HepG2 (cell line): Measurements from ENCODE around the gene NUDT22. TPM values are rescaled to one million over a fixed set of nuclear protein-coding genes. Genes with fewer than 3 reads are reported as not detected.

Source experiments
- ARNT2 ChIP-seq: sonication (generic); formaldehyde crosslinking; IDR thresholded peaks from 2 replicates; pipeline ENCODE4 v1.8.0; 2022; ENCODE audit warnings: mild to moderate bottlenecking, low read depth, missing genetic modification reagents, moderate library complexity
- EP300 ChIP-seq, 3 experiments: sonication (generic) in 1 of 3; formaldehyde crosslinking in 1 of 3; IDR thresholded peaks; 2 replicates each; pipeline versions ENCODE4 v1.5.1 to v1.6.1; 2011 to 2020; ENCODE audit warnings: low read depth in 2 of 3, low read length in 2 of 3, borderline replicate concordance in 1 of 3, improper control_type of control experiment in 1 of 3, mild to moderate bottlenecking in 1 of 3, missing genetic modification reagents in 1 of 3, moderate library complexity in 1 of 3
- FLYWCH1 ChIP-seq: sonication (generic); formaldehyde crosslinking; IDR thresholded peaks from 2 replicates; pipeline ENCODE4 v1.8.1; 2023; ENCODE audit warnings: mild to moderate bottlenecking, missing genetic modification reagents
- GABPB1 ChIP-seq: IDR thresholded peaks from 2 replicates; pipeline ENCODE4 v1.6.1; 2016; ENCODE audit warnings: mild to moderate bottlenecking, missing genetic modification reagents, moderate library complexity, missing compliant biosample characterization
- GMEB1 ChIP-seq: sonication (generic); formaldehyde crosslinking; IDR thresholded peaks from 2 replicates; pipeline ENCODE4 v1.5.1; 2020; ENCODE audit warnings: missing genetic modification reagents, mild to moderate bottlenecking, borderline replicate concordance
- IKZF4 ChIP-seq: sonication (generic); formaldehyde crosslinking; IDR thresholded peaks from 2 replicates; pipeline ENCODE4 v1.5.1; 2020; ENCODE audit warnings: borderline replicate concordance, mild to moderate bottlenecking, low read depth, missing genetic modification reagents; ENCODE audit errors: not compliant biosample characterization
- KDM4B ChIP-seq: sonication (generic); formaldehyde crosslinking; IDR thresholded peaks from 2 replicates; pipeline ENCODE4 v1.4.0; 2020; ENCODE audit warnings: missing genetic modification reagents
- NFIC ChIP-seq: IDR thresholded peaks from 2 replicates; pipeline ENCODE4 v1.6.1; 2012; ENCODE audit warnings: mild to moderate bottlenecking, low read length, inconsistent platforms
- NR0B2 ChIP-seq: sonication (generic); formaldehyde crosslinking; IDR thresholded peaks from 2 replicates; pipeline ENCODE4 v1.4.0; 2020; ENCODE audit warnings: mild to moderate bottlenecking, missing genetic modification reagents
- NR1H2 ChIP-seq: sonication (generic); formaldehyde crosslinking; IDR thresholded peaks from 2 replicates; pipeline ENCODE4 v1.8.1; 2022; ENCODE audit warnings: low read depth, missing genetic modification reagents, borderline replicate concordance
- RCOR2 ChIP-seq: IDR thresholded peaks from 2 replicates; pipeline ENCODE4 v1.6.1; 2016; ENCODE audit warnings: missing biosample characterization, missing genetic modification reagents
- SOX13 ChIP-seq, 3 experiments: fragments of 450-650 bp in 1 of 3; sonication (generic) in 1 of 3; formaldehyde crosslinking in 1 of 3; IDR thresholded peaks in 2 of 3; conservative IDR thresholded peaks in 1 of 3; 2 replicates each; pipeline versions ENCODE4 v1.5.0 to v1.6.1; 2016 to 2020; ENCODE audit warnings: antibody characterized with exemption in 1 of 3, mild to moderate bottlenecking in 1 of 3, missing compliant biosample characterization in 1 of 3, missing genetic modification reagents in 1 of 3, moderate library complexity in 1 of 3
- SOX6 ChIP-seq, 2 experiments: fragments of 450-650 bp in 1 of 2; sonication (generic) in 1 of 2; formaldehyde crosslinking in 1 of 2; IDR thresholded peaks; 2 replicates each; pipeline versions ENCODE4 v1.4.0 to v1.6.1; 2017 to 2020; ENCODE audit warnings: antibody characterized with exemption in 1 of 2, mild to moderate bottlenecking in 1 of 2, missing genetic modification reagents in 1 of 2
- SP4 ChIP-seq: sonication (generic); formaldehyde crosslinking; IDR thresholded peaks from 2 replicates; pipeline ENCODE4 v1.8.1; 2023; ENCODE audit warnings: mild to moderate bottlenecking, missing genetic modification reagents
- ZBTB43 ChIP-seq: sonication (generic); formaldehyde crosslinking; conservative IDR thresholded peaks from 2 replicates; pipeline ENCODE4 v1.4.0; 2020; ENCODE audit warnings: missing genetic modification reagents
- ZFP36L2 ChIP-seq: sonication (generic); formaldehyde crosslinking; IDR thresholded peaks from 2 replicates; pipeline ENCODE4 v1.4.0; 2020; ENCODE audit warnings: missing genetic modification reagents
- ZNF207 ChIP-seq: fragments of 450-650 bp; IDR thresholded peaks from 2 replicates; pipeline ENCODE4 v1.6.1; 2016; ENCODE audit warnings: antibody characterized with exemption, borderline replicate concordance
- ZNF367 ChIP-seq: sonication (generic); formaldehyde crosslinking; IDR thresholded peaks from 2 replicates; pipeline ENCODE4 v1.4.0; 2020; ENCODE audit warnings: missing genetic modification reagents, borderline replicate concordance
- ZNF556 ChIP-seq: sonication (generic); formaldehyde crosslinking; IDR thresholded peaks from 2 replicates; pipeline ENCODE4 v1.4.0; 2020; ENCODE audit warnings: mild to moderate bottlenecking, missing genetic modification reagents, borderline replicate concordance
- polyA plus RNA-seq, 8 experiments: library from polyadenylated mRNA; depleted of rRNA in 3 of 8; stranded (reverse) in 7 of 8; unstranded in 1 of 8; fragments of >200 nt; fragmentation: Illumina TruSeq in 4 of 8; extraction: Trizol in 4 of 8; gene quantifications; 2 replicates each; pipeline versions ENCODE4 v1.2.1 to v1.2.3, GENCODE V29; 2011 to 2016; ENCODE audit warnings: low read depth in 4 of 8, missing spikeins in 1 of 8, mixed read lengths in 1 of 8; ENCODE audit not compliant: insufficient read depth in 1 of 8
- total RNA-seq, 5 experiments: library from RNA; depleted of rRNA; stranded (reverse); fragments of >200 nt; fragmentation: Illumina TruSeq; extraction: Trizol; gene quantifications; 2 replicates each; pipeline ENCODE4 v1.2.3, GENCODE V29; 2016; ENCODE audit warnings: low read depth in 1 of 5

The NUDT22 gene
- total and polyA plus RNA-seq, 2 of the 13 experiments (the other 11 are each of a cell fraction or from before 2014, with no cell fraction given): 33.5 to 39.8 TPM

- TF ChIP-seq GMEB1 (CRISPR knock-in tag) (peak; percentile 84), IKZF4 (no peak), RCOR2 (no peak), NFIC (no peak), EP300 (IDR thresholded peaks at IDR 0.05; ENCODE audit: low read depth in 2 of 2, low read length in 2 of 2) (no peak), EP300 (CRISPR knock-in tag; IDR thresholded peaks at IDR 0.05; ENCODE audit: borderline replicate concordance) (no peak), SOX13 (IDR thresholded peaks at IDR 0.05) (no peak), SOX13 (CRISPR knock-in tag; conservative IDR thresholded peaks at IDR 0.05 in 1 of 2, IDR thresholded peaks at IDR 0.05 in 1 of 2) (peak in 1 of 2 experiments; percentile 13; a peak in 1 of 4 replicates), ZNF367 (no peak), SP4 (peak; percentile 90), GABPB1 (CRISPR knock-in tag) (peak; percentile 96), ZNF556 (CRISPR knock-in tag) (no peak), ZFP36L2 (CRISPR knock-in tag) (no peak), ZBTB43 (CRISPR knock-in tag) (peak; percentile 64; the same call in 1 of the 2 replicates), KDM4B (CRISPR knock-in tag) (peak; percentile 49), ZNF207 (no peak), NR1H2 (CRISPR knock-in tag) (no peak), ARNT2 (CRISPR knock-in tag) (peak; percentile 63), NR0B2 (peak; percentile 81; the same call in 1 of the 2 replicates), FLYWCH1 (CRISPR knock-in tag) (no peak), SOX6 (IDR thresholded peaks at IDR 0.05) (no peak), SOX6 (CRISPR knock-in tag; IDR thresholded peaks at IDR 0.05) (peak; percentile 43)
Measured at GRCh38 chr11:64225608-64226506, at the start of gene NUDT22, which contains the start of gene TRPT1 (continued).
